ENCODE results near the gene DCDC1.

DNA sequence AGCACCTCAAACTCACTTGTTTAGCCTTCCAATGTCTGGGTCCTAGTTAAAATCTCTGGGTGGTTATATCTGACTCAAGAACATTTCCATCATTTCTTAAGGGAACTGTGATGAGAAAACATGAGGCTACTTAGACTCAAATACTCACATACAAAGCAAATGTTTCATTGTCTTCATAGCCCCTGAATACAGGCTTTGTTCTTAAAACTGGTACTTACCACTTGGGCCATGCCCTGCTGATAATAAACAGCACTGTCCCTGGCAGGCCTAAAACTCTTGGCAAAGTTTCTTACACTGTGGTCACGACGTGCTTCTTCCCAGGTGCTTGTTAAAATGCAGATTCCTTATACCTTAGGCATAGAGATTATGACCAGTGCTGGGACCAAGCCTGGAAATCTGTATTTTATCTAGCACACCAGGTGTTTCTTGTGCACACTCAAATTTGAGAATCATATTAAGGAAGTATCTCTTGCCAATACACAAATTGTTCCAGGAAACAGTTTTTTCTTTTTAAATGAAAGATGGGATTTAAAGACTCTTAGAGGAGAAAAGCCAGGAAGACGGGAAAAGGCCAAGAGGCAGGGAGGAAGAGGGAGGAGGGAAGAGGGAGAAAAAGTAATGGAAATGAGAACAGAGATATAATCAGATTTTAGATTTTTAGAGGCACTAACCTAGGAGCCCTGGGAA, 495.5 kb downstream of the DCDC1 start:
- TF ChIP-seq, protein P1, sequence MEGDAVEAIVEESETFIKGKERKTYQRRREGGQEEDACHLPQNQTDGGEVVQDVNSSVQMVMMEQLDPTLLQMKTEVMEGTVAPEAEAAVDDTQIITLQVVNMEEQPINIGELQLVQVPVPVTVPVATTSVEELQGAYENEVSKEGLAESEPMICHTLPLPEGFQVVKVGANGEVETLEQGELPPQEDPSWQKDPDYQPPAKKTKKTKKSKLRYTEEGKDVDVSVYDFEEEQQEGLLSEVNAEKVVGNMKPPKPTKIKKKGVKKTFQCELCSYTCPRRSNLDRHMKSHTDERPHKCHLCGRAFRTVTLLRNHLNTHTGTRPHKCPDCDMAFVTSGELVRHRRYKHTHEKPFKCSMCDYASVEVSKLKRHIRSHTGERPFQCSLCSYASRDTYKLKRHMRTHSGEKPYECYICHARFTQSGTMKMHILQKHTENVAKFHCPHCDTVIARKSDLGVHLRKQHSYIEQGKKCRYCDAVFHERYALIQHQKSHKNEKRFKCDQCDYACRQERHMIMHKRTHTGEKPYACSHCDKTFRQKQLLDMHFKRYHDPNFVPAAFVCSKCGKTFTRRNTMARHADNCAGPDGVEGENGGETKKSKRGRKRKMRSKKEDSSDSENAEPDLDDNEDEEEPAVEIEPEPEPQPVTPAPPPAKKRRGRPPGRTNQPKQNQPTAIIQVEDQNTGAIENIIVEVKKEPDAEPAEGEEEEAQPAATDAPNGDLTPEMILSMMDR (IDR thresholded peaks at IDR 0.05): no peak
- TF ChIP-seq POLR2A (IDR thresholded peaks at IDR 0.05): no peak
